Adrenal gland (tissue), 5 donors: ENCODE results near the gene MAGEF1.

Source experiments
- CTCF ChIP-seq, 6 experiments: fragments of 450-650 bp in 4 of 6; fragments of 200-600 bp in 2 of 6; sonication (generic) in 1 of 6; IDR thresholded peaks; 1 replicate in 5 of 6; 2 replicates in 1 of 6; pipeline versions ENCODE4 v1.5.1 to v1.8.0; 2016 to 2021; ENCODE audit warnings: antibody characterized with exemption in 6 of 6, mild to moderate bottlenecking in 2 of 6, moderate library complexity in 1 of 6
- POLR2A ChIP-seq, 2 donors: fragments of 450-650 bp; IDR thresholded peaks; one replicate each; pipeline ENCODE4 v1.6.1; 2017; ENCODE audit warnings: antibody characterized with exemption in 2 of 2, mild to moderate bottlenecking in 2 of 2, moderate library complexity in 1 of 2
- donor health status: DM: no; HTN: no; CAD: no.

DNA sequence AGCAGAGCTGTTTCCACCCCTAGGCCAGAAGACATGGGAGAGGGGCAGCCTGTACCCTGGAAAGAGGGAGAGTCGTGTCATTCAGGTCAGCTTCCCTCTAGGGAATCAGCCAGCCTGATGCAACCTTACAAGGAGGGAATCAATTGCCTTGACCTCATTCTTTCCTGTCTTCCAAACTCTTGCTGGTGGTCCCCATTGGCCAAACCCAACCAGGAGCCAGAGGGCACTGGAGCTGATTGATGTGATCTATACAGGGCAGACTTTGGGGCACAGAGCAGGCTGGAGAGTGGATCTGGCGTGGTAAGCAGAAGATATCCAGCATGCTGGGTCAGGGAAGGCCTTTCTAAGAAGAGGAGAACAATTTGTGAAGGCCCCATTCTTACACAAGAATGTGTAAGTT is 19.1 kb upstream of the MAGEF1 start:
- TF ChIP-seq CTCF (IDR thresholded peaks at IDR 0.05) (no peak), POLR2A (IDR thresholded peaks at IDR 0.05) (no peak)
